ENCODE results near the gene ABHD3. TPM values are rescaled to one million over a fixed set of nuclear protein-coding genes. Genes with fewer than 3 reads are reported as not detected.
"Not testable (repeated sequence)": the region's sequence is repeated elsewhere in the genome, so short reads cannot be mapped to it uniquely, and the experiment has no call there.

ABHD3 gene
- total RNA-seq, 1 donor from 2014 or later: 21.1 TPM

- peak; percentile 95 for TF ChIP-seq CTCF (conservative IDR thresholded peaks at IDR 0.05)
- peaks cover 35% of the 10 kb centered on the region for H3K4me1 Mint-ChIP-seq
- H3K27ac Mint-ChIP-seq (ENCODE audit: unreplicated experiment): peak within 1 kb of the TSS; percentile 100
- peaks cover 20% of the 10 kb centered on the region for H3K36me3 Mint-ChIP-seq (ENCODE audit: low read depth)
- H3K9me3 Mint-ChIP-seq: peaks cover 6% of the 10 kb centered on the region
- no peaks in the 10 kb centered on the region for H3K27me3 Mint-ChIP-seq (ENCODE audit: low read depth)
- peak; percentile 94 for DNase-seq (ENCODE audit: low read depth, low spot score)
- peak within 1 kb of the TSS; percentile 96 for H3K4me3 Mint-ChIP-seq
Observed at GRCh38 chr18:21612125-21613039, 92.2 kb downstream of the ABHD3 start, which contains the start of gene SNRPD1. SNRPD1 (plus strand) TSS chr18:21612314; CDS start chr18:21612430, 116 bp downstream.

GRCh38 chr18:21611401-21612124, 93.0 kb downstream of the ABHD3 start:
- not testable (repeated sequence) for H3K27me3 Mint-ChIP-seq (ENCODE audit: low read depth); H3K9me3 Mint-ChIP-seq; DNase-seq (ENCODE audit: low read depth, low spot score)
- H3K36me3 Mint-ChIP-seq (ENCODE audit: low read depth): peaks cover 15% of the 10 kb centered on the region
- peak overlapping the region; percentile 100 for H3K27ac Mint-ChIP-seq (ENCODE audit: unreplicated experiment)
- peak overlapping the region; percentile 96 for H3K4me3 Mint-ChIP-seq
- H3K4me1 Mint-ChIP-seq: peaks cover 30% of the 10 kb centered on the region

DNA sequence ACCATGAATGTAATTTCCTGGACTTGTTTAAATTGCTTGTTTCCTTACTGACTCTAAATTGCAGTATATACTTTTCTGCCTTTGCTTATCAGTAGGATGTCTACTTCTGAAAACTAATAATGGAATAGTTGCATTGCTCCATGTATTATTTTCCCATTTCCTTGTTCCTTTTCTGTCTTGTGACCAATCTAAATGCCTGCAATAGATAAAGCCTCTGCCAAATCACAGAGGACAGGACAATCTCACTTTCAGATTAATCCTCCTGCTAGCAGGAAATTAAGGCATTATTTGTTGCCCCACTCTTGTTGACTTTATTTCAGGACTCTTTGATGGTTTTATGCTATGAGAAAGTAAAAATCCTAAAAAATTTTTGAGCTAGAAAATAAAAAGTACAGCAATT, 99.4 kb downstream of the ABHD3 start:
- DNase-seq (ENCODE audit: low read depth, low spot score): no peak
- no peaks in the 10 kb centered on the region for H3K9me3 Mint-ChIP-seq
- no peaks in the 10 kb centered on the region for H3K27me3 Mint-ChIP-seq (ENCODE audit: low read depth)
- TF ChIP-seq CTCF (conservative IDR thresholded peaks at IDR 0.05): no peak
- H3K36me3 Mint-ChIP-seq (ENCODE audit: low read depth): no peaks in the 10 kb centered on the region
- H3K4me3 Mint-ChIP-seq: no peak overlapping the region
- no peak overlapping the region for H3K27ac Mint-ChIP-seq (ENCODE audit: unreplicated experiment)
- H3K4me1 Mint-ChIP-seq: no peaks in the 10 kb centered on the region

DNA sequence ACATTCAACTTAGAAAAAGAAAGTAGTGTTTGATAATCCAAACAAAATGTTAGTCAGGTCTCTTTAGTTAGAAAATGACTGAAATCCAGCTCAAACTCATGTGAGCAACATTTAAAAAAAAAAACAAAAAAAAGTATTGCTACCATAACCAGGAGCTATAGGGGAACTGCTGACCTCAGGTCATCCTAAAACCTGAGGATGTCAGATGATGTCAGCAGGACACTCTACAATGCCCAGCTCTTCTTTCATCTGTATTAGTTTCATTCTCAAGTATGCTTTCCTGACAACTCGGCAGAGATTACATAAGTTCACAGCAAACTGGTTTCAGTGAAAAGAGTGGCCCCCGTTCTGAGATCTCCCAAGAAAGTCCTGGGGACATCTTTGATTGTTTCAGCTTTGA, 99.9 kb downstream of the ABHD3 start:
- no peak overlapping the region for H3K27ac Mint-ChIP-seq (ENCODE audit: unreplicated experiment)
- no peaks in the 10 kb centered on the region for H3K36me3 Mint-ChIP-seq (ENCODE audit: low read depth)
- no peaks in the 10 kb centered on the region for H3K9me3 Mint-ChIP-seq
- H3K27me3 Mint-ChIP-seq (ENCODE audit: low read depth): no peaks in the 10 kb centered on the region
- H3K4me3 Mint-ChIP-seq: peak overlapping the region; percentile 19
- TF ChIP-seq CTCF (conservative IDR thresholded peaks at IDR 0.05): no peak
- peaks cover 3% of the 10 kb centered on the region for H3K4me1 Mint-ChIP-seq
- DNase-seq (ENCODE audit: low read depth, low spot score): no peak

- TF ChIP-seq CTCF (conservative IDR thresholded peaks at IDR 0.05): no peak
- Mint-ChIP-seq H3K9me3 (no peaks in the 10 kb centered on the region), H3K36me3 (ENCODE audit: low read depth) (no peaks in the 10 kb centered on the region), H3K27ac (ENCODE audit: unreplicated experiment) (no peak overlapping the region), H3K4me1 (peaks cover 17% of the 10 kb centered on the region), H3K27me3 (ENCODE audit: low read depth) (no peaks in the 10 kb centered on the region), H3K4me3 (peak overlapping the region; percentile 79)
- no peak for DNase-seq (ENCODE audit: low read depth, low spot score)
Observed at GRCh38 chr18:21602299-21602587, 102.3 kb downstream of the ABHD3 start.

Small RNA genes lying within 50 kb of the gene (microRNA-seq; reads per million reads assigned to microRNA genes)
- gene MIR320C1: not detected

Other genes with a start within 250 kb of the ABHD3 start
- 15.7 and 16.4 TPM in 2 replicates for gene ESCO1, start 104.1 kb downstream of the ABHD3 start, total RNA-seq
- 156 and 167 TPM in 2 replicates for gene SNRPD1, start 92.5 kb downstream of the ABHD3 start, total RNA-seq
- gene MIB1, start 36.0 kb upstream of the ABHD3 start, total RNA-seq: 90.9 and 93.5 TPM in 2 replicates